ENCODE data around the gene BMF.

The BMF gene

DNA sequence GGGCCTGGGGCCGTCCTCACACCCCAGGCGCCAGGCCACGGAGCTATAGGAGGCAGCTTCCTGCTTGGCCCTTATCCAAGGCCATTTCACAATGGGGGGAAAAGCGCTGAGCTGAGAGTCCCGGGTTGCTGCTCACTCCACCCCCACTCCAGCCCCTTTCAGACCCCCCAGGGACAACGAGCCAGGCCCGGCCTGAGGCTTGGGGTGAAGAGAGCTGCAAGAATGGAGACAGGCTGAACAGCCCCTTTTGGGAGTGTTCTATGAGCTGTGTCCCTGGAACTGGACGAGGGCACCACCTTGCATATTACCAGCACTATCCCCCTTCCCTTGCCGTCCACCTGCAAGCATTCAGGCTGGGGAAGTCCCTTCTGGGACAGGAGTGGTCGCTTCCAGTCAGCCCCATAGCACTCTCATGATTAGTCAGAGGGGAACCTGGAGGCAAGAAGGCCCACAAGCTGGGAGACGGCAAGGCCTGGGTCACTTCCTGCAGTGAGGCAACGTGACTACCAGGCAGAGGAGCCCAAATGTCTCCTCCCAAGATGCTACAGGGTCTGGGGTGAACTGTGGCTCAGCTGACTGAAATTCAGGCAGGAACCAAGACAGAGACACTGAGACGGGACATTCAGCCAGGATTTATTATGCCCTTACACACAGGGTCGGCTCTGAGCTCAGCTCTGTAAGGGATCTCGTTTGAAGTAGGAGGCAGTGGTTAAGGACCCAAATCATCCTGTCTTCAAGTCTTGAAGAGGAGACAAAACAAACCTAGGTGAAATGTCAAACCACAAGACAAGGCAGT lies 61.1 kb downstream of the BMF start:
- in situ Hi-C loops (cut with HindIII; ENCODE audit: low sequenced_read_pairs): no loop called here
- H3K4me3 ChIP-seq (ENCODE audit: low read depth, low read length): no peak overlapping the region
- peak; percentile 92 for DNase-seq (ENCODE audit: low read depth, low spot score)
- TF ChIP-seq, protein P1, sequence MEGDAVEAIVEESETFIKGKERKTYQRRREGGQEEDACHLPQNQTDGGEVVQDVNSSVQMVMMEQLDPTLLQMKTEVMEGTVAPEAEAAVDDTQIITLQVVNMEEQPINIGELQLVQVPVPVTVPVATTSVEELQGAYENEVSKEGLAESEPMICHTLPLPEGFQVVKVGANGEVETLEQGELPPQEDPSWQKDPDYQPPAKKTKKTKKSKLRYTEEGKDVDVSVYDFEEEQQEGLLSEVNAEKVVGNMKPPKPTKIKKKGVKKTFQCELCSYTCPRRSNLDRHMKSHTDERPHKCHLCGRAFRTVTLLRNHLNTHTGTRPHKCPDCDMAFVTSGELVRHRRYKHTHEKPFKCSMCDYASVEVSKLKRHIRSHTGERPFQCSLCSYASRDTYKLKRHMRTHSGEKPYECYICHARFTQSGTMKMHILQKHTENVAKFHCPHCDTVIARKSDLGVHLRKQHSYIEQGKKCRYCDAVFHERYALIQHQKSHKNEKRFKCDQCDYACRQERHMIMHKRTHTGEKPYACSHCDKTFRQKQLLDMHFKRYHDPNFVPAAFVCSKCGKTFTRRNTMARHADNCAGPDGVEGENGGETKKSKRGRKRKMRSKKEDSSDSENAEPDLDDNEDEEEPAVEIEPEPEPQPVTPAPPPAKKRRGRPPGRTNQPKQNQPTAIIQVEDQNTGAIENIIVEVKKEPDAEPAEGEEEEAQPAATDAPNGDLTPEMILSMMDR (IDR thresholded peaks at IDR 0.05; ENCODE audit: low read depth, low read length): no peak

- H3K4me3 ChIP-seq (ENCODE audit: low read depth, low read length): no peak overlapping the region
- peak; percentile 78 for DNase-seq (ENCODE audit: low read depth, low spot score)
- in situ Hi-C loops (cut with HindIII; ENCODE audit: low sequenced_read_pairs): no loop called here
- TF ChIP-seq, protein P1 (IDR thresholded peaks at IDR 0.05; ENCODE audit: low read depth, low read length): no peak
Measured at GRCh38 chr15:40046721-40047414, 61.8 kb downstream of the BMF start.

GRCh38 chr15:40045572-40046217 lies 63.0 kb downstream of the BMF start:
- TF ChIP-seq, protein P1 (IDR thresholded peaks at IDR 0.05; ENCODE audit: low read depth, low read length): no peak
- DNase-seq (ENCODE audit: low read depth, low spot score): no peak
- in situ Hi-C loops (cut with HindIII; ENCODE audit: low sequenced_read_pairs): no loop called here
- no peak overlapping the region for H3K4me3 ChIP-seq (ENCODE audit: low read depth, low read length)

GRCh38 chr15:40044717-40045571 lies 63.7 kb downstream of the BMF start:
- peak overlapping the region; percentile 24 for H3K4me3 ChIP-seq (ENCODE audit: low read depth, low read length)
- TF ChIP-seq, protein P1 (IDR thresholded peaks at IDR 0.05; ENCODE audit: low read depth, low read length): peak; percentile 94
- in situ Hi-C loops (cut with HindIII; ENCODE audit: low sequenced_read_pairs): no loop called here

DNA sequence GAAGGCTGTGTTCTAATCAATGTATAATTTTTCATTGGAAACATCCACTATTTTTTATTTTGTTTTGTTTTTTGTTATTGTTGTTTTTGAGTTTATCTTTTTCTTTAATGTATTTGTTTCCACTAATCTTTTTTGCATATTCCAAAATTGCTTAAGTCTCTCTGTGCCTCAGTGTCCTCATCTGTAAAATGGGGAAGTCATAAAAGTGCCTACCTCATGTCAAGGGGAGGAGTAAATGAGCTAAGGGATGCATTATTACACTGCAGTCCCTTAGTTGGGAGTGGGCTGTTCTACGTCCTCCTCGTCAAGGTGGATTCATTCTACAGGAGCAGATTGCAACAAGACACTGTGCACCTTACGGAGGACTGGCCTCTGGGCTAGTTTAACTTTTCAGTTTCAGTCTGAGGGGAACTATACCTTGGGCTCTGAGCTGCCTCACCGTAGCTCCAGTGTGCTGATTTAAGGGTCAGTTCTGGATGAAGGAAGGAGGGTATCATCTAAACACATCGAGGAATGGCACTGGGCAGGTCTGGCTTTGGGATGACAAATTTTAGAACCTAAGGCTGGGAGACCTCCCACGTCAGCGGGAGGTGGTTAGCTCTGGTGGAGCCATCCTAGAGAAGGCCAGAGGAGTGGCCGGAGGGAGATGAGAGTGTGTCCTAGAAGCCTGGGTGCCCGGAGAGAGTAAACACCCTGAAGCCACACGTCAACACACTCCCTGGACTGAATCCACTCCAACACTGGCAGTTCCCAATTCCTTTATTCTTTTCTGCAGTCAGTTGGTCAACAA lies 64.6 kb downstream of the BMF start:
- no peak overlapping the region for H3K4me3 ChIP-seq (ENCODE audit: low read depth, low read length)
- DNase-seq (ENCODE audit: low read depth, low spot score): no peak
- in situ Hi-C loops (cut with HindIII; ENCODE audit: low sequenced_read_pairs): no loop called here
- TF ChIP-seq, protein P1 (IDR thresholded peaks at IDR 0.05; ENCODE audit: low read depth, low read length): no peak

More at GRCh38 chr15:40044717-40045571, 63.7 kb downstream of the BMF start:
- DNase-seq (ENCODE audit: low read depth, low spot score): peak; percentile 83

Measured in astrocyte of the spinal cord (primary cell).